Stimulated activated naive CD4-positive, alpha-beta T cell (primary cell): Measurements from ENCODE around the gene CDC42BPG.
"Not testable (repeated sequence)": the region's sequence is repeated elsewhere in the genome, so short reads cannot be mapped to it uniquely, and the experiment has no call there.

Experiments
- DNase-seq, 6 experiments: peaks; one replicate each; lab custom pipeline; 2025; lab: John Stamatoyannopoulos, UW

Gene CDC42BPG

DNA sequence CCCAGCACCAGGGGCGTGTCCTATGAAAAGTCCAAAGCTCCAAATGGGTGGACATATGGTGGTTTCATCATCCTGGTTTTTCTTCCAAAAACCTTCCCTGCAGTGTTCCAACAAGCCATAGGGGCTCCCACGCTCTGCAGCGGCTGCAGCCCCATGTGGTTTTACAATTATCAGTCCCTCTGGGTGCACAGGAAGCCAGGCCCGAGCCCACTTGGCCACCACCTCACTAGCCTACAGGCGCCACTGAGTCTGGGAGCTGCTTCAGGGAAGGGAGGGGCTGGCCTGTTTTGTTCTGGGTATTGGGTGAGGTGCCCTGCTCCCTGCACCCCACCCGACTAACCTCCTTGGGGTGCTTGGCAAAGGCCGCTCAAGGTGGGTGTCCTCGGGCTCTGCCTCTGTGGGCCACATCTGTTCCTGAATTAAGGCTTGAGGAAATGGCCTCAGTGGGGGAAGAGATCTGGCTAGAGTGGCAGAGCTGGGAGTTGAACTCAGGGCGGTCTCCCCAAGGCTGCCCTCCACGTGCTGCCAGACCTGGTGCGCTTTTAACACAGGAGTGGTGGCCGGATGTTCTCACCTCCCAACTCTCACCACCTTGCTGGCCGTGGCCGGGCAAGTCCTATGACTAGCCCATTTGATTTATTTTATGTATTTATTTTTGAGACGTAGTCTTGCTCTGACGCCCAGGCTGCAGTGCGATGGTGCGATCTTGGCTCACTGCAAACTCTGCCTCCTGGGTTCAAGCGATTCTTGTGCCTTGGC lies 5.3 kb upstream of the CDC42BPG start:
- no peak for DNase-seq

DNA sequence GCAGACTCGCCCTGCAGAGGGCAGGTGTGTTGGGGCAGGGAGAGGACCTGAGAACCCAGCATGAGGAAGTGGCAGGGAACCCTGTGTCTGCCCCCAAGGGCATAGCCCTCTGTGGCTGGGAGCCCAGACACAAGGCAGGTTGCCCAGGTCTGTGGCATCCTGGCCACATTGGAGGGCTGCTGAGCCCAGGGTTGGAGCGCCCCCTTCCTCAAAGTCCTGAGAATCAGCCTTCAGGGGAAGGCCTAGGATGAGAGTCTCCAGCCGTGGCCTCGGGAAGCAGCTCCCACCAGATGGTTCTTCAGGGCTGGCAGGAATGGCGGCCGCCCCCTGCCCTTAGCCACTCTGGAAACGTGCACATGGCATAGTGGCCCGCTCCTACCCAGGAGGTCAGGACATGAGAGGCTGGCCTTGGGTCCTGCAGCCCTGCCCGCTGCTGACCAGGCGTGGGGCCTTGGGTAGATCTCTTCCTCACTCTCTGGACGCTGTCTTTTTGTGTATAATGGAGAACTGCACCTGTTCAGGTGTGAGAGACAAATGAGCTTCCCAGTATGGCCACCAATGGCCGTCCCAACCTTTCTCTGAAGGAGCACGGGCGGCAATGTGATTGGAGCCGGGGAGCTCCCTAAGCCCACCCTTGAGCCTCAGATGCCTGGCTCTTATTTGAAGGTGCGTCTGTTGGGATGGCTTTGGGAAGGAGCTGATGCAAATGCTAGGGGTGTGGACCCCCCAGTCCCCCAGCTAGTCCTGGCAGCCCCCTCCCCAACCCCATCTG lies 4.6 kb upstream of the CDC42BPG start:
- DNase-seq: peak in 2 of 6 experiments; percentile 31 to 44

DNA sequence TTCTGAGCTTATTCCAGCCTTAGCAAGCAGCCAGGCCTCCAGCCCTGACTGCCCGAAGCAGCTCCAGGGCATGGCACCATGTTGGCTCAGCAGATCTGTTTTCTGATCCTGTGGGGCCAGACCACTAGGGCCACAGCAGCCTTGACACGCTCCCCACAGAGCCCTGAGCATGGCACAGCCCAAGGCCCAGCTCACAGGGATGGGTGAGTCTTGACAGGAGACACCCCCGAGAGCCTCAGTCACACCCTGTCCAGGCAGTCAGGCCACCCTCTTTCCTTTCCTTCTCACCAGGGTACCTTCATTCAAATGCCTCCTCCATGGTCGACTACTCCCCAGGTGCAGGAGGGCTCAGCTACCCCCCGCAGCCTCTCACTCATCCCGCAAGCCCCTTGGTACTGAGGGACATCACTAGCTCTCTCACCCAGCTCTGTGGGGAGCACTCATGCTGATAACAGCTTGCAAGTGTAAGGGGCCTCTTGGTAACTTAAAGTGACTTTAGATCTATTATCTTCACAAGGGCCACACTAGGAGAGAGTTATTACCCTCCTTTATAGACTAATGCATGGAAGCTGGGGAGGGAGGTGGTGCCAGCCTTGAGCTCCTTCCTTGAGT lies 3.9 kb upstream of the CDC42BPG start:
- DNase-seq: no peak

DNA sequence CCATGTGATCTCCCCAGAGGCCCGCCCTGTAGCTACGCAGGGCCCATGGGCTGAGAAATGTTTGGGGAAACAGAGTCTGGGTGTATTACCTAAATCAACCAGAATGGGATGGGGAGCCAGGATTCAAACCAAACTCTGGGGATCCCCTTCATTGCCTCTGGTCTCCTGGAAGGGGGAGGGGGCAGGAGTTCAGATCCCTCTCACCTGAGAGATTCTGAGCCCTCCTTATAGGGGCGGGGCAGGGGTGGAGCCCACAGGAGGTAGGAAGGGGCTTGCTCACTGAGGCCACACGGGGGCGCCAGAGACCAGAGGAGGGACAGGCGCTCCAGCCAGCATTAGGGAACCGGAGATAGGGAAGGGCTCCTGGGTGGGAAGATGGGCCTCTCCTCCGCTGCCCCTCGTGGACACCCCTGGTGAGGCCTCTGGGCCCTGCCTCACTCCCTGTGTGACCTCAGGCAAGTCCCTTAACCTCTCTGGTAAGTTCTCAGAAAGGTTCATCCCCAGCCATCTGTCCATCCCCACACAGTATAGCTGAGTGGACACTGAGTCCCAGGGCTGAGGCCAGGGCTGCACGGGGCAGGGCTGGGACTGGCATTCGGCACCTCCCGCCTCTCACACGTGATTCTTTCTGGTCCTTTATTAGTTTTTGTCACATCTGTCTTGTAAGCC lies 2.7 kb upstream of the CDC42BPG start:
- peak; percentile 65 to 92 (median 89) for DNase-seq

DNA sequence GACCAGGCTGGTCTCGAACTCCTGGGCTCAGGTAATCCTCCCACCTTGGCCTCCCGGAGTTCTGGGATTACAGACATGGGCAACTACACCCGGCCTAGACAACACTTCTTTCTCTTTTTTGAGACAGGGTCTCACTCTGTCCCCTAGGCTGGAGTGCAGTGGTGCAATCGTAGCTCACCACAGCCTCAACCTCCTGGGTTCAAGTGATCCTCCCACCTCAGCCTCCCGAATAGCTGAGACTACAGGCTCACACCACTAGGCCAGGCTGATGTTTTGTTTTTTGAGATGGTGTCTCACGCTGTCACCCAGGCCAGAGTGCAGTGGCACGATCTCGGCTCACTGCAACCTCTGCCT lies 1.3 kb upstream of the CDC42BPG start:
- not testable (repeated sequence) for DNase-seq

DNA sequence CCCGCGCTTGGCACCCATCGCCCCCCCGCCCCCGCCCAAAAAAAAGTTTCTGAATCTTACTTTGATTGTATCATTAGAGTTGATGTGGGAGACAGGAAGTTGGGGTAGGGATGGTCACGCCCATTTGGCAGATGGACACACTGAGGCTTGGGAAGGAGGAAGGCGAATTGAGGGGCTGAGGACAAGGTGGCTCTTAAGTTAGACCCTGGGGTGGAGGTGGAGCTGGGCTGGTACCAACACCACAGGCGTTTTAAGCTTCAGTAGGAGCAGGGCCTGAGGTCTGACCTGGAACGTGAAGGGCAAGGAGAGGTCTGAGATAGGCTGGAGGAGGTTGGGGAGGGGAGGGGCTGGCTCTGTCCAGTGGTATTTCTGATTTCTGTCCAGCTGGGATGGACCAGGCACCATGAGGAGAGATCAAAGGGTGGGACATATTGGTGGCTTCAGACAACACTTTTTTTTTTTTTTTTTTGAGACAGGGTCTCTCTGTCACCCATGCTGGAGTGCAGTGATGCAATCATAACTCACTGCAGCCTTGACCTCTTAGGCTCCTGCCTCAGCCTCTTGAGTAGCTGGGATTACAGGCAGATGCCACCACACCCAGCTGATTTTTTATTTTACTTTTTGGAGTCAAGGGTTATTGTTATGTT lies 799 bp upstream of the CDC42BPG start:
- no peak for DNase-seq

DNA sequence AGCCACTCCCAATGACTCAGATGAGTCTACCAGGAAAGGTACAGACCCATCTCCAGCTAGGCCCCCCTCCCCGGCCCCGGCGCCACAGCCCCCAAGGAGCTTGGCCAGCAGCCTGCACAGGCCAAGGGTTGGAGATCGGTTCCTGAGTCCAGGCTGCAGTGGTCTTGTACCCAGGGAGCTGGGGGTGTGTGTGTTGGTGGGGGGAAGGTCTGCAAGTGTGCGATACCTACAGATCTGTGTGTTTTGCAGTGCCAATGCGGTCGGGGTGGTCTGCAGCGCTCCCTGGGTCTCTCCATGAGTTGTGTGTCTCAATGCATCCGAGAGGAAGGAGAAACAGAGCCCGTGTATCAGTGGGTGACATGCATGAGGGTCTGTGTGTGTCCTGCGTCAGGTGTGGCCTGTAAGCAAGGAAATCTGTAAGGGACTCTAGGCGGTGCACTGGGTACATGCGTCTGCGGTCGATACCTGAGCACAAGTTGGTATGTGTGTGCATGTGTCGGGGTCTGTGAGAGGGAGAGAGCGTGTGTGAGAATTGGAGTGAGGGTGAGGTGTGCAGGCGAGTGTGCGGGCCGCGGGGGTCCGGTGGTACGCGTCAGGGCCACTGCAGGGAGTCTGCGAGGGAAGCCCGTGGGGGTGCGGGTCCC lies 645 bp downstream of the CDC42BPG start:
- no peak for DNase-seq

DNA sequence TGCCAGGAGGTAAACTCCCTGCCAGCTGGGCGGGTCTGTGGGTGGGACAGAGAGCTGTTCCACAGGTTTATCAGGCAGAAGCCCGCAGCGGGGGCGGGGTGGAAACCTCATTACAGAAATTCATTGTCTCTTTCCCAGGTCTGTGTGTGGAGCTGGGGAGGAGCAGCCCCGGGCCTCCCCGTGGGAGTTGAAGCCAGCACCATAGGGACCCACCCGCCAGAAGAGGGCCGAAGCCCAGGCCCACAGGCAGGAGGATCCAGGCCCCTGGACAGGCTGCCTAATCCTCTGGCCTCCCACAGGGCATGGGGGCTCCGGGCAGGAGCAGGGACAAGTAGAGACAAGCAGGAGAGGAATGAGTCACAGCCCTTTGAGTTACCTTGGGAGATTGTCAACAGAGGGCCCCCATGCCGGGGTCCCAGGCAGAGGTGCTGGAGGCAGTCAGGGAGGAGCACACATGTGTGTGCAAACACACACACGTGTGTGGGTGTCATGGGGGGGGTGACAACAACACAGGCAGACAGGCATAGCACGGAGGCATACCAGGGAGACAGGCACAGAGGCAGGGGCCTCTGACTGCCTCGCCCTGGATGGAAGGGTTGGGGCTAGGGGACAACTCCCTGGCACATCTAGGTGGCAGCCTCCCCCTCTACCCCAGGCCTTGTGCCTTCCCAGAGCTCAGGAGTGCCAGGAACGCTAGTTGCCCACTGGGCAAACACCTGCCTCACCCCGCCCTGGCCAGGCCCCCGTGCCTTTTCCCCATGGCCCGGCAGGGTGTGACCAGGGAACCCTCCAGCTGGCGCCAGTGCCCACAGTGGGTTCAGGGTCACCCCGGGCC lies 1.4 kb downstream of the CDC42BPG start:
- no peak for DNase-seq

DNA sequence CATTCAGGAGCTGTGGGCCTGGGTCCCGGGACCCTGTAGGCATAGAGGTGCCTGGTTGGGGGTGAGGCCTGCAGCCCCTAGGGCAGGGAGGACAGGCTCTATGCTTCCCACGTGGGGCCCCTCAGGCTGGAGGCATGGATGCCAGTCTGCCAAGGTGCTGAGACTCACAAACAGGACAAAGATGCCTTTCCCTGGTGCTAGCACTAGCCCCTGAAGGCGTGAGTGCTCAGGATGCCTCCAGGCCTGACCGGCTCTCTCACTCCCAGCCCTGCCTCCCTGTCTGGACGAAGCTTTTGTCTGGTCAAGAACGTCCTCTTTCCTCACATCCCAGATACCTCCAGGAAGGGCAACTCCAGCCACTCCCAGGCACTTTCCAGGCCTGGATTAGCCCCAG lies 2.1 kb downstream of the CDC42BPG start:
- no peak for DNase-seq

DNA sequence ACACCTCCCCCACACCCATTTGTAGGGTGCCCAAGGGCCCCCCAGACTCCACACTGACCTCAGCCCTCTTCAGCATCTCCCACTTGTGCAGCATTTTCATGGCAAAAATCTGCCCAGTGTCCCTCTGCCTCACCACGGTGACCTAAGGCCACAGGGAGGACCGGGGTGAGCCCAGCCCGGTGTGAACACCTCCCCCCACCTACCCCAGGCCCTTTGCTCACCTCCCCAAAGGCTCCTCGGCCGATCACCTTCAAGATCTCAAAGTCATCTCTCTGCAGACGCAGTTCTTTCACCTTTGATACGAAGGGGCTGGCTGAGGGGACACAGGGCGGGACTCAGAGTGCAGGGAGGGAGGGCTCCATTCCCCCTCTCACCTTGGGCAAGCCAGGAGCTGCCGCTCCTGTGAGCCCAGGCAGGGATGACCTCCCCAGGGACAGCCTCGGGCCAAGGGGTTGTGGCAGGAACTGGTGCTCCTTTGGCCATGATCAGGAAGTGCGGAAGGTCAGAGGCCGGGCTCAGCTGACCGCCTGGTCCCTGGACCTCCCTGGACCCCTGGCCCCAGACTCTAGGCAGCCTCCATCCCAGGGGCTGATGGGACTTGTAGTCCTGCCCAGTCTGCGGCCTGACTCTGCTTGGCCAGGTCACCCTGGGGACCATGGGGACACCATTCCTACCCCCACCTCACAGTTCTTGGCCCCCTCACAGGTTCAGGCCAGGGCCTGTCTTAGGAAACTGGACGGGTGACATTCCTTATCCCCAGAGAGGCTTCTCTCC lies 2.7 kb downstream of the CDC42BPG start:
- DNase-seq: no peak

DNA sequence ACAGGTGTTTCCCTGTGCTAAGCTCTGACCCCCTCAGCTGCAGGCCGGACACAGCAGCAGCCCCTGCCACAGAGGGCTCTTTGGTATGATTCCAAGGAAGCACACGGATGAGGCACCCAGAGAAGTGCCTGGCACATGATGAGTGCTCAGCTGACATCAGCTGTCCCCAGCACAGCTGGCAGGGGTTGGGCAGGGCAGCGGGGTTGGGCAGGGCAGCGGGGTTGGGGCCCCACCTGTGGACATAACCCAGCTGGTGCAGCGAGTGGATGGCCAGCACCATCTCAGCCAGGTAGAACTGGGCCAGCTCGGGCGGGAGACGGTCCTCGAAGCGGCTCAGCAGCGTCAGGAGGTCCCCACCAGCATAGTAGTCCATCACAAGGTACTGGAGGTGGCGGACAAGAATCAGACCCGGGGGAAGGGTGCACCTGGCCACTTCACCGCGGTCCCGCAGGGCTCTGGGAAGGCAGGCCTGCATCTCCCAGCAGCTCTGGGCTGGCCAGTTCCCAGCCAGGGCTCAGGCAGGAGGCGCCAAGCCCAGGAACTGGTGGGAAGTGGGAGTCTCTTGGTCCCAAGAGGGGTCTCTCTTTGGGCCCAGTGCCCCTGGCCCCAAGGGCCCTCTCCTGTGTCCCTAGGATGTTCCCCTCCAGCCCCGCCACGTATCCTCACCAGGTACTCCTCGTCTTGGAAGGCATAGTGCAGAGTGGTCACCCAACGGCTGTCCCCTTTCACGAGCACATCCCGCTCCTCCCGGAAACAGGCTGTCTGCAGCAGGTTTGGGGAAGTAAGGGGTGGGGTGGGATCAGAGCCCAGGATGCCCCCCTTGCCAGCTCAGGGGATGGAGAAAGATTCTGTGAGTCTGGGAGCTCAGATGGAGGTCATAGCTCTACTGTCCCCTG lies 4.3 kb downstream of the CDC42BPG start:
- no peak for DNase-seq

DNA sequence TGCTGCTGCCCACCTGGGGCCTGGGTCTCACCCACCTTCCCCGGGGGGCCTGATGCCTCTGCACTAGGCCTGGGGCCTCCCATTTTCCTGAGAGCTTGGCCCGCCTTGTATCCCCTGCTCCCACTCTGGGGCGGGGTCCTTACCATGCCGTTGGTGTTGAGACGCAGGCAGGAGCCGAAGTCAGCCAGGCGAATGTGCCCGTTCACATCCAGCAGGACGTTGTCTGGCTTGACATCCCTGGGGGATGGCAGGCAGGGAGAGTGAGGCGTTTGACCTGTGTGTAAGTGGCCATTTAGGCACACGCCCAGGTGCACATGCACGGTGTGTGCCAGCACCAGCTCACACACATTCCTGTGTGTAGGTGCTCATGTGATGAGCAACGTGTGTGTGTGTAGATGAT lies 5.1 kb downstream of the CDC42BPG start:
- no peak for DNase-seq

DNA sequence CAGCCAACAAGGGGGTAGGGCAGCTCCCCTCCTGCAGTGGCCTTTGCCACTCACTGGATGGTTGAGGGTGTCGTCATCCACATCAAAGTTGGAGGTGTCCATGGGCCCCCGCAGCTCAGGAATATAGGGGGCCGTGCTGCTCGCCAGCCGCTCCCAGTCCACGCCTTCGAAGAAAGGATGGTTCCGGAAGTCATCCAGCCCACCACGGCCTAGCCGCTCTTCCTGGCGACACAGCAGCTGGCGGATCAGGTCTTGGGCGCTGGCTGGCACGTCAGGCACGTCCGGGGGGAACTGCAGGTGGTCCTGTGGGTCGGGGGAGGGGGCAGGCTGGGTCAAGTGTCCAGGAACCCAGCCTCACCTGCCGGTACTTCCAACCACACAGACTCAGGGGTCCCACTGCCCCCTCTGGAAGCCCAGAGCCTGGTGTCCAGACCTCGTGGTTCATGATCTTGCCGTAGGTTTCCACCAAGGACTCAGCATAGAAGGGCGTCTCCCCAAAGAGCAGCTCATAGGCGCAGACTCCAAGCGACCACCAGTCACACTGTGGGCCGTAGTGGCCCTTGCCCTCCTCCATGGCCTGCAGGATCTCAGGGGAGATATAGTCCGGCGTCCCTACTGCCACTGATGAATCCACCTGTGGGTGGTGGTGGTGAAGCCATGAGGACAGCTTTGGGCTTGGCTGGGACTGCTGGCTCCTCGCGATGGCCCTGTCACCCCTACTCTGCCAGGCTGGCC lies 5.7 kb downstream of the CDC42BPG start:
- DNase-seq: no peak

DNA sequence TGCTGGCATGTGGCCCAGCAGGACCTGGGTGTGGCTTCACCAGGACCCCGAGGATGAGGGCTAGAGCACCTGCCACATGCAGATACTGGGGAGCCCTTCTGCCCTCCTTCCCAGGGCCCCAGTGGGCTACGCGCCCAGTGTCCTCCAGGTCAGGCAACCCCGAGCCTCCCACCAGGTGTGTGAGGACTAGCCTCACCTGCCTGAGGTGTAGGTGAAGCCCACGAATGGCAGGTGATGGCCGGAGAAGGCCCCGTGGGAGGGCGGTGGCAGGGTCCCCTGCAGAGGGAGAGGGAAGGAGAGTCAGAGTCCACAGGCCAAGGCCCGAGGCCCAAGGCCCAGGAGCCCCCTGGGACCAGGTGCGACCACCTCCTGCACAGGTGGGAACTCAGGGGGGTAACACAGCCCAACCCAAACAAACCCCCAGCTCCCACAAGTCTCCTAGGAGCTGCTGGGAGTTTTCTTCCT lies 6.5 kb downstream of the CDC42BPG start:
- no peak for DNase-seq

DNA sequence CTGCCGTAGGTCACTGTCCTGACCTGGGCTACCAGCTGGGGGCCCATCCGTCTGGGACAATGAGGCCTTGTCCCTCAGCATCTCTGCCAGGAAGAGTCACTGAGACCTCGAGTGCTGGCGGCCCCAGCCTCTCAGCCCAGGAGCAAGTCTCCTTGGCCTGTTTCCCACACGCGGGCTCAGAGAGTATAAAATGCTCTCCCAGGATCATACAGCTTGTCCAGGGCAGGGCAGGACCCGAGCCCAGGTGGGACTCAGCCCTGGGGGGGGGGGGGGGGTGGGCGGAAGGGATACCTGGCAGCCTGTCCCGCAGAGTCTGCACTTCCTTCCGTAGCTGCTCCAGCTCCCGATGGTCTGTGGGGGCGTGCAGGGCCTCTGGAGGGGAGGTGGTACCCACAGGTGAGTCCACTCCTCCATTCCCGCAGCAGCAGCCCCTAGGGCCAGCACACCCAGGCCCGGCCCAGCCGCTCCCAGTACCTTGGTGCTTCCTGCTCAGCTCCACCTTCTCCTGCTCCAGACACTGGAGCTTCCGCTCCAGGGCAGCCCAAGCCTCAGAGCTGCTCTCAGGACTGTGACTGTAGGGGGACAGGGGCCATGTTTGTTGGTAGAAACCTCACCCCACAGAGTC lies 7.9 kb downstream of the CDC42BPG start:
- DNase-seq: no peak

DNA sequence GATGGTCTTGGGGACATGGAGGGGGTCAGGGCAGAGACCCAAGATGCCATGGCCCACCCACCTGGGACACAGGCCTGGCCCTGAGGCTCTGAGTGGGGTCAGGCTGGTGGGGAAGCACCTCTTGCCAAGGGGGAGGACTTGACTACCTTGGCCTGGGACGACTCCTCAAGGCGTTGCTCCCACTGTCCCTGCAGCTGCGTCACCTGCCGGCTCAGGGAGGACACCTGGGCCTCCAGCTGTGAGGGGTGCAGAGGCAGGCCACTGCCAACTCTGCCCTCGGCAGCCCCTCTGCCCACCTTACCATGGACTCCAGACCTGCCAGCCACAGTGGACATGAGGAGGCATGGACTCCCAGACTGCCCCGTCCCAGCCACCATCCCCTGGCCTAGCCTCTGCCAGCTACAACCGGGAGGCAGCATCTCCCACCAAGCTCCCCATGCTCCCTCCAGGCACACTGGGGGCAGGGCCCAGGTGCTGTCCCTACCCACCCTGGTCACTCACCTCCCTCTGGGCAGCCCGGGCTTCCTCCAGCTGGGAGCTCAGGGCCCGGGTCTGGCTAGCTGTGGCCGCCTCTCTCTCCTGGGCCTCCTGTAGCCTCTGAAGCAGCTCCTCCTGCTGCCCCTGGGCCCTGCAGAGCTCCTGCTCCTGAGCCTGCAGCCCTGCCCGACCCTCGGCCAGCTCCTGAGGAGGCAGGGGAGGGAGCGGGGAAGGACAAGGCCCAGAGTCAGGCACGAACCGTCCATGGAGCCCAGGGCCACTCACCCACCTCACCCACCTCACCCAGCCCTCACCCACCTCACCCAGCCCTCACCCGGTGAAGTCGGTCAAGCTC lies 8.6 kb downstream of the CDC42BPG start:
- no peak for DNase-seq
